Transverse colon (tissue), 4 donors: ENCODE results near the gene CTNNBIP1. TPM values are rescaled to one million over a fixed set of nuclear protein-coding genes. Genes with fewer than 3 reads are reported as not detected.

Experiments
- DNase-seq: peaks from one replicate; pipeline ENCODE4 v3.0.0-alpha.2; 2019
- H3K27ac ChIP-seq, 4 donors: fragments of 200-600 bp; sonication (generic); 2 replicates each; pipeline ENCODE4 v1.5.1; 2016 to 2018; ENCODE audit warnings: inconsistent platforms in 4 of 4
- H3K27me3 ChIP-seq: fragments of 200-600 bp; sonication (generic); 2 replicates; pipeline ENCODE4 v1.5.1; 2017; ENCODE audit warnings: inconsistent platforms
- H3K36me3 ChIP-seq, 4 donors: fragments of 200-600 bp; sonication (generic); 2 replicates each; pipeline ENCODE4 v1.5.1; 2017 to 2019; ENCODE audit warnings: inconsistent platforms in 4 of 4
- H3K4me1 ChIP-seq, 4 donors: fragments of 200-600 bp; sonication (generic); 2 replicates each; pipeline ENCODE4 v1.5.1; 2017 to 2020; ENCODE audit warnings: inconsistent platforms in 4 of 4
- H3K4me3 ChIP-seq, 4 donors: fragments of 200-600 bp; sonication (generic); 1 replicate in 1 of 4; 2 replicates in 3 of 4; pipeline versions ENCODE4 v1.5.1 to v1.6.1; 2017 to 2019; ENCODE audit warnings: inconsistent platforms in 4 of 4
- H3K9me3 ChIP-seq, 2 donors: fragments of 200-600 bp; sonication (generic); 2 replicates each; pipeline ENCODE4 v1.5.1; 2017 to 2019; ENCODE audit warnings: inconsistent platforms in 2 of 2
- EP300 ChIP-seq: sonication (generic); formaldehyde crosslinking; IDR thresholded peaks from one replicate; pipeline ENCODE4 v1.6.1; 2017; ENCODE audit warnings: antibody characterized with exemption, low read depth
- POLR2A ChIP-seq: fragments of 450-650 bp; IDR thresholded peaks from one replicate; pipeline ENCODE4 v1.6.1; 2016; ENCODE audit warnings: antibody characterized with exemption, mild to moderate bottlenecking, moderate library complexity
- POLR2AphosphoS5 ChIP-seq, 3 donors: sonication (generic); formaldehyde crosslinking; IDR thresholded peaks; one replicate each; pipeline ENCODE4 v1.6.1; 2016; ENCODE audit warnings: antibody characterized with exemption in 3 of 3
- WGBS, 2 donors: methylation state at CpG; one replicate each; pipeline ENCODE4 v1.1.5; 2018; ENCODE audit warnings: low coverage in 1 of 2; 5-methylcytosine and 5-hydroxymethylcytosine counted together
- in situ Hi-C, 4 donors: fragments of 200-750 bp; cut with MboI; loops; one replicate each; pipeline versions ENCODE4 v1.15.0 to v1.15.1; 2017; ENCODE audit warnings: low sequenced_read_pairs in 3 of 4, low pct_ligation_motif_present in 1 of 4, low pct_unique_long_range_greater_than_20kb in 1 of 4
- intact Hi-C: fragments of 100-400 bp; cut with DNase I; formaldehyde crosslinking; loops from one replicate; pipeline ENCODE4 v1.15.1; 2023; ENCODE audit warnings: low total_unique reads
- total RNA-seq, 4 donors: library from RNA; depleted of rRNA; stranded (reverse); fragments of >200 nt; gene quantifications; one replicate each; pipeline ENCODE4 v1.1.0, GENCODE V29; 2016
- TF ChIP-seq, protein P1 (sequence below), 5 experiments: fragments of 200-600 bp in 3 of 5; fragments of 450-650 bp in 2 of 5; sonication (generic) in 3 of 5; IDR thresholded peaks; 1 replicate in 2 of 5; 2 replicates in 3 of 5; pipeline ENCODE4 v1.5.1; 2016 to 2017; ENCODE audit warnings: antibody characterized with exemption in 5 of 5, inconsistent platforms in 3 of 5, mild to moderate bottlenecking in 2 of 5, moderate library complexity in 1 of 5

CTNNBIP1 gene
- total RNA-seq, 4 donors from 2014 or later: 7.9 to 24.4 (median 15.7) TPM

DNA sequence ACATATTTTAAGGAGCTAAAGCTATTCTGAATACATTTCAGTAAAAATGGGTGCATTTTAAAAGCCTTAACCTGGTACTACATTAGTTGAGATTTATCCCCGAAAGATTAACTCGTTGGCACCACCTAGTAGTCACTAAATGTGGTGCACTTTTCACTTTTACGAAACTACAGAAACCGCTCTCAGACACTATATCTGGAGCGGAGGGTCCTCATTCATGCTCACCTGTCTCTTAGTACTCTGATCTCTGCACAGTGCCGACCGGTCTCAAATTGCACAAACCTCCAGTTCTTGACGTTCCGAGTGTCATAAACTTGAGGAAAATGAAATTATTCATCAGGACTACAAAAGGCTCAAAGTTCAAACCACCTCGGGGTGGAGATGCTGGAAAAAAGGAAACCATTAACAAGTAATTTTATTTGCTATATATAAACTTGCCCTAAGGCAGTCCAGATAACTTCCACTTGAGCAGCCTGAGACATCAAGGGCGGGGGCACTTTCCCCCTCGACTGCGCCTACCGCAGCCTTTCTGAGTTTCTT, 32.4 kb upstream of the CTNNBIP1 start:
- Histone ChIP-seq H3K36me3 (peaks cover 0 to 6% (median 0%) of the 10 kb centered on the region in 4 donors), H3K4me1 (peaks cover 4 to 26% (median 15%) of the 10 kb centered on the region in 4 donors), H3K4me3 (peak overlapping the region; percentile 54 to 90 (median 61)), H3K9me3 (no peaks in the 10 kb centered on the region), H3K27me3 (no peaks in the 10 kb centered on the region), H3K27ac (peak overlapping the region; percentile 92 to 94 (median 94))
- TF ChIP-seq, protein P1, sequence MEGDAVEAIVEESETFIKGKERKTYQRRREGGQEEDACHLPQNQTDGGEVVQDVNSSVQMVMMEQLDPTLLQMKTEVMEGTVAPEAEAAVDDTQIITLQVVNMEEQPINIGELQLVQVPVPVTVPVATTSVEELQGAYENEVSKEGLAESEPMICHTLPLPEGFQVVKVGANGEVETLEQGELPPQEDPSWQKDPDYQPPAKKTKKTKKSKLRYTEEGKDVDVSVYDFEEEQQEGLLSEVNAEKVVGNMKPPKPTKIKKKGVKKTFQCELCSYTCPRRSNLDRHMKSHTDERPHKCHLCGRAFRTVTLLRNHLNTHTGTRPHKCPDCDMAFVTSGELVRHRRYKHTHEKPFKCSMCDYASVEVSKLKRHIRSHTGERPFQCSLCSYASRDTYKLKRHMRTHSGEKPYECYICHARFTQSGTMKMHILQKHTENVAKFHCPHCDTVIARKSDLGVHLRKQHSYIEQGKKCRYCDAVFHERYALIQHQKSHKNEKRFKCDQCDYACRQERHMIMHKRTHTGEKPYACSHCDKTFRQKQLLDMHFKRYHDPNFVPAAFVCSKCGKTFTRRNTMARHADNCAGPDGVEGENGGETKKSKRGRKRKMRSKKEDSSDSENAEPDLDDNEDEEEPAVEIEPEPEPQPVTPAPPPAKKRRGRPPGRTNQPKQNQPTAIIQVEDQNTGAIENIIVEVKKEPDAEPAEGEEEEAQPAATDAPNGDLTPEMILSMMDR (IDR thresholded peaks at IDR 0.05): peak; percentile 10 to 54 (median 39)
- TF ChIP-seq EP300 (no peak), POLR2AphosphoS5 (IDR thresholded peaks at IDR 0.05) (peak in 1 of 3 donors; percentile 7)
- 0% methylated on average over 2 to 14 of the region's 14 CpGs for WGBS, 2 donors
- no peak for DNase-seq
- intact Hi-C loops (loop anchor here (2.0 kb wide), 1 partner anchor 68 kb away; no protein-coding TSS in a partner anchor), in situ Hi-C loops (loop anchor here in 1 of 4 donors (10.0 kb wide), 1 partner anchor 68 kb away; no protein-coding TSS in a partner anchor)

DNA sequence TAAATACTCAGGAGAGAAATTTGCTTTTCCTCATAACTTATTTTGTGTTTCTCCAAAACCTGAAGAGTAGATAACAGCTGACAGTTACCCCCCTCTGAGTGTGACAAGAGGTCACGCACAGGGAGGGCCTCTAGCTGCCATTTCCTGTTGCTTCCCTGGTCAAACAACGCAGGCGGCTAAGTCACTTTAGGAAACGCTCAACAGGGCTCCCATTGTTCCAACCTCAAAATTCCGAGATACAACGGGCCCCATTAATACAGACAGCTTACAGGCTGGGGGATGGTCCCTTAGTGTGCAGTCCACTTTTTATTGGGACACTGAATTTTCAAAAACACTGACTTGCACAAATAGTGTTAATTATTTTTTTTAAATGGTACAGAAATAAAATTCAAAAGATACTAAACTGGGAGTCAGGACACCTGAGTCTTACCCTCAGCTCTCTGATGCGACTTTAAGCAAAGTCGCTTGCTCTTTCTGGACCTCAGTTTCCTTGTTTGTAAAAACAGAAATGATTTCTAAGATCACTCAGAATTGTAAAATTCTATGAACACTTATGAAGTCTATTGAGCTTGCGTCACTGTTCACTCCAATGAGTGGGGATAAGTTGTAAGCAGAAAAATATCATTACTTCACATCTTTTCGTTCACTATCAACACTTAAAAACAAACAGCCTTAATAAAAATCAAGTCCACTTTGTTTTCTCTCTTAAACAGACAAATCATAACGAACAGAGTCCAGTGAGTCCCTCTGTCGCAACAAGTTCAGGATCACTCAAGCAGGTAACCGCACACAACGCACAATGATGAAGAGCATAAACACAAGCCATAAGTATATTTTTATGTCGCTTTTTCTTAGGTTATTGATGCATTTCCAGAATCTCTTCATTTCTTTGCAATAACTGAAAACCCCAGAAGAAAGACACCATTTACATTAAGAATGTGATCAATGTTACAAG, 19.6 kb upstream of the CTNNBIP1 start:
- TF ChIP-seq POLR2A (no peak), EP300 (no peak), POLR2AphosphoS5 (IDR thresholded peaks at IDR 0.05) (no peak)
- TF ChIP-seq, protein P1 (IDR thresholded peaks at IDR 0.05): no peak
- no peaks in the 10 kb centered on the region for H3K9me3 ChIP-seq
- H3K27ac ChIP-seq: no peak overlapping the region
- H3K27me3 ChIP-seq: no peaks in the 10 kb centered on the region
- peaks cover 0 to 8% (median 0%) of the 10 kb centered on the region in 4 donors for H3K4me1 ChIP-seq
- H3K4me3 ChIP-seq: no peak overlapping the region
- no peak for DNase-seq
- in situ Hi-C loops: no loop called here
- WGBS, 2 donors: 77 to 87% methylated on average over 15 of the region's 15 CpGs
- peaks cover 0 to 35% (median 9%) of the 10 kb centered on the region in 4 donors for H3K36me3 ChIP-seq
- intact Hi-C loops: no loop called here

DNA sequence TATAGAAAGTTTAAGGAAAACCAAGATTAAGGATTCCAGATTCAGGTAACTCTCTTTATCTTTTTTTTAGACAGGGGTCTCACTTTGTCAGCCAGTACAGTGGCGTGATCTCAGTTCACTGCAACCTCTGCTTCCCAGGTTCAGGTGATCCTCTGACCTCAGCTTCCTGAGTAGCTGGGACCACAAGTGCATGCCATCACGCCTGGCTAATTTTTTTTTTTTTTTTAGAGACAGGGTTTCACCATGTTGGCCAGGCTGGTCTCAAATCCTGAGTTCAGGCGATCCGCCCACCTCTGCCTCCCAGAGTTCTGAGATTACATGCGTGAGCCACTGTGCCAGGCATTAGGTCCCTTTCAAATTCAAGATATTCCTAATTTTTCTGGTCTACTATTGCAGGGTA, 17.2 kb upstream of the CTNNBIP1 start:
- Histone ChIP-seq H3K4me1 (no peaks in the 10 kb centered on the region), H3K27ac (no peak overlapping the region), H3K27me3 (no peaks in the 10 kb centered on the region), H3K9me3 (no peaks in the 10 kb centered on the region), H3K4me3 (no peak overlapping the region), H3K36me3 (peaks cover 0 to 35% (median 9%) of the 10 kb centered on the region in 4 donors)
- in situ Hi-C loops: no loop called here
- 76 to 86% methylated on average over 2 to 5 of the region's 5 CpGs for WGBS, 2 donors
- intact Hi-C loops: no loop called here
- DNase-seq: no peak
- TF ChIP-seq POLR2A (no peak), POLR2AphosphoS5 (IDR thresholded peaks at IDR 0.05) (no peak), EP300 (no peak)
- TF ChIP-seq, protein P1 (IDR thresholded peaks at IDR 0.05): no peak

DNA sequence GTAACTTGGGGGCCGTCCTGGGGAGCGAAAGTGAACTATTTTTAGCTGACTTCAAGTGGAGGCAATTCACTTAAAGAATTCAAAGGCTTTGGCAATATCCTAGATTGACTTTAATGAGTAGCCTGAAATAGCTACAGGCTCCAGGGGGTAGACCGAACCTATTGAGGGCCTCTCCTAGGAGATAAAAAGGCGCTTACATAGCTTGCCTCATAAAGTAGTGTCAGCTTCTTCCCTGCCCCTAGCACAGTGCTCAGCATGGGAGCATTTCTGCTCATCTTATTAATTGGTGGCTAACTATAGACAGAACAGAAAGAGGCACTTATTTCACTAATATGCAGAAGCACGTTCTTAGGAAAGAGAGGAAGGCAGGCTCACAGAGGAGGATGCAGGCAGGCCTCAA, 12.3 kb upstream of the CTNNBIP1 start:
- in situ Hi-C loops: no loop called here
- H3K9me3 ChIP-seq: no peaks in the 10 kb centered on the region
- no peaks in the 10 kb centered on the region for H3K36me3 ChIP-seq
- H3K27me3 ChIP-seq: no peaks in the 10 kb centered on the region
- 83% methylated on average over 5 of the region's 5 CpGs; no CpG with 5 or more reads in 1 of the 2 donors for WGBS, 2 donors
- DNase-seq: no peak
- TF ChIP-seq EP300 (no peak), POLR2A (no peak), POLR2AphosphoS5 (IDR thresholded peaks at IDR 0.05) (no peak)
- TF ChIP-seq, protein P1 (IDR thresholded peaks at IDR 0.05): no peak
- no peak overlapping the region for H3K4me3 ChIP-seq
- no peak overlapping the region for H3K27ac ChIP-seq
- H3K4me1 ChIP-seq: no peaks in the 10 kb centered on the region
- intact Hi-C loops: no loop called here
